D721Med (cell line): Measurements from ENCODE around the gene TTC33.

ENCODE experiments used
- DNase-seq: peaks from one replicate; pipeline ENCODE4 v3.0.0; 2011; ENCODE audit warnings: low spot score; ENCODE audit not compliant: insufficient read length
- FAIRE-seq: peaks from 2 replicates; lab custom pipeline; 2011; peaks lifted over from hg19 to GRCh38; lab: Jason Lieb, UNC
- TF ChIP-seq, protein P1 (sequence below): IDR thresholded peaks from 2 replicates; pipeline ENCODE4 v1.5.1; 2012; ENCODE audit warnings: mild to moderate bottlenecking, control low read depth; ENCODE audit not compliant: insufficient read depth; ENCODE audit errors: missing control alignments

The TTC33 gene

GRCh38 chr5:40628407-40628806 lies 127.4 kb downstream of the TTC33 start:
- DNase-seq = no peak
- FAIRE-seq = no peak
- TF ChIP-seq, protein P1, sequence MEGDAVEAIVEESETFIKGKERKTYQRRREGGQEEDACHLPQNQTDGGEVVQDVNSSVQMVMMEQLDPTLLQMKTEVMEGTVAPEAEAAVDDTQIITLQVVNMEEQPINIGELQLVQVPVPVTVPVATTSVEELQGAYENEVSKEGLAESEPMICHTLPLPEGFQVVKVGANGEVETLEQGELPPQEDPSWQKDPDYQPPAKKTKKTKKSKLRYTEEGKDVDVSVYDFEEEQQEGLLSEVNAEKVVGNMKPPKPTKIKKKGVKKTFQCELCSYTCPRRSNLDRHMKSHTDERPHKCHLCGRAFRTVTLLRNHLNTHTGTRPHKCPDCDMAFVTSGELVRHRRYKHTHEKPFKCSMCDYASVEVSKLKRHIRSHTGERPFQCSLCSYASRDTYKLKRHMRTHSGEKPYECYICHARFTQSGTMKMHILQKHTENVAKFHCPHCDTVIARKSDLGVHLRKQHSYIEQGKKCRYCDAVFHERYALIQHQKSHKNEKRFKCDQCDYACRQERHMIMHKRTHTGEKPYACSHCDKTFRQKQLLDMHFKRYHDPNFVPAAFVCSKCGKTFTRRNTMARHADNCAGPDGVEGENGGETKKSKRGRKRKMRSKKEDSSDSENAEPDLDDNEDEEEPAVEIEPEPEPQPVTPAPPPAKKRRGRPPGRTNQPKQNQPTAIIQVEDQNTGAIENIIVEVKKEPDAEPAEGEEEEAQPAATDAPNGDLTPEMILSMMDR = no peak

GRCh38 chr5:40627706-40628105 lies 128.1 kb downstream of the TTC33 start:
- TF ChIP-seq, protein P1 = no peak
- no peak for DNase-seq
- no peak for FAIRE-seq

DNA sequence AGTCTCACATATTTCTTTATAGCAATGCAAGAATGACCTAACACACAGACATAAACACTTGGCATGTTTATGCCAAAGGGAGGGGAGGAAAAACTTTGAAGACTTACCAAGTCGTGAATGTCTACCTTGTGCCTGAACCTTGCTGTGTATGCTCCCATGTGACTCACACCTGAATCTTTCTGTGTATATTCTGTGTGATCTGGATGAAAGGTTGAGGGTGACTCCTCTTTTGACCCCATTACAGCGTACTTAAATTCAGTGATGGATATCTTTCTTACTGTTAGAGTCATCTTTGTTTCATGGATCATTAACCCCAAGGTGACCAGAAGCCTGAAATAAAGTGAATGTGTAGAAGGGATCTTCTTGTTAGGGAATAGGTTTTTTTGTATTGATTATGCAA lies 129.0 kb downstream of the TTC33 start:
- FAIRE-seq (no peak), DNase-seq (no peak)
- TF ChIP-seq, protein P1 = no peak

- DNase-seq (no peak), FAIRE-seq (no peak)
- TF ChIP-seq, protein P1 = no peak
Measured at GRCh38 chr5:40623480-40624420, 132.0 kb downstream of the TTC33 start.

DNA sequence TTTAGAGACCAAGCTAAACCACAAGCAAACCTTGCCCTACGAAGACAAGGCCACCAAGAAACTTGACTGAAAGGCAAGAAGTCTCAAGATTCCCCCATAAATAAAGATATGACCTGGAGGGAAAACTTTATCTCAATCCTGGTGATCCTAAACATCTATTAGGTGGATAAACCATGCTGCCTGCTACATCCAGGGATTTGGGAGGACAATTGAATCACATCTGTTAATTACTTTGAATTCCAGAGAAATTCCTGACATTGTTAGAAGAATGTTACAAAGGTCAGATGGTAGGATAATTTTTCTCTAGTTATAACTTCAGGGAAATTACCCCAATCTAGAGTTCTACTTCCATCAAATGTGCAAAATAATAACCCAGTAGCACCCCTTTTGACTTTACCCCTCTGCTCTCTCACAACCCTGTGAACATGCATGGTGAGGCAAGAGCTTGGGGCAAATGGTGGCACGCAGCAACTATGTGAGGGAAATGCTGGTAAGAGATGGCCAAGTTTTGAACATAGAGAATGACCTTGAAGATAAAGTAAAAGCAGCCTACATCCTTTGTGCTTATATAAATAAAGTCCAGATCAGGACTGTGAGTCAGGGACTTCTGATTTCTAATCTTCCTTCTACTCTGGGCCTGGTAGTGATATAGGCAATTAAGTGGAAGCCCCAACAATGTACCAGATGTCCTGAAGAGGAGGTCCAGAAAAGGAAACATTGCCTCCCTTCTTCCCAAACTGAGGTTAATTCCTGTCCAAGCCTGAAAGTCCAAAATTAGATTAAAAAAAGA lies 133.1 kb downstream of the TTC33 start:
- DNase-seq (no peak), FAIRE-seq (no peak)
- TF ChIP-seq, protein P1 = no peak

DNA sequence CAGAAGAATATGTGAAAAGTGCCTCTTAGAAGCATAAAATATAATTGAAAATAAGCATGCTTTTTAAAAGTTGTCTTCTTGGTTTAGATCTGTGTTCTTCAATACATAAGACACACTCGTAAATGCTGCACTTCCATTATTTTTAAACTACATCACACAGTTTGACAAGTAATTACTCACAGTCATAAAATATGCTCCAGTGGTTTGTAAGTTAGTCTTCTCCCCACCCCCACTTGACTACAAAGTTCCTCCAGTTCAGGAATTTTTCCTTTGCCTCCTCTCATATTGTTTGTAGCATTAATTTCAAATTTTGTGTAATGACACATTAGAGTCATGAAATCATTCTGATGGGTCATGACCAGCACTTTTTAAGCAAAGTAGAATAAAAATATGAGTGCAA lies 136.3 kb downstream of the TTC33 start:
- FAIRE-seq (no peak), DNase-seq (no peak)
- TF ChIP-seq, protein P1 = no peak
